Activated CD4-positive, CD25-positive, alpha-beta regulatory T cell treated with anti-CD3 and anti-CD28 coated beads, Interleukin-2, amount 50 U/mL, for 24 hours (primary cell): ENCODE measurements around the gene TMEM266.

Experiments used
- ATAC-seq, 2 donors: fragments of 150-1000 bp; cut with Tn5 transposase; one replicate each; pipeline ENCODE4 v1.10.0; 2021; ENCODE audit warnings: mild to moderate bottlenecking in 1 of 2, moderate library complexity in 1 of 2

Gene TMEM266

DNA sequence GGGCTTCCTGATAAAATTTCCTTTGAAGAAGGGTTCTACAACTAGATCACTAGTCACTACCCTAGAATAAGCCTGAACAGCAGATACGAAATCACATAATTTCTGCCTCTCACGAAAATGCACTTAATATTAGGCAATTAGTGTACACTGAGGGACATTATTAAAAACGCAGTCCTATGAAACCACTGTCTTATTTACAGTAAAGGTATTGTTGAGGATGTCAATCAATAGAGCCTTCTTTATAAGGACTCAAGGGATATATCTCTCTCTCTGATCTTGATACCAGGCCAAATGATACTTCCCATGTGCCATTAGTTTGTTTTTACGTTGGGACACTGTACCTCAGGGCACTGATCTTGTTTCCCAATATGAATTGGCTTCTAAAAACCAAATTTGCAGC is 191.9 kb downstream of the TMEM266 start:
- no peak for ATAC-seq

- no peak for ATAC-seq
Measured at GRCh38 chr15:76252249-76252648, 192.5 kb downstream of the TMEM266 start.

GRCh38 chr15:76253691-76254473 is 194.1 kb downstream of the TMEM266 start:
- ATAC-seq: no peak
